GF-D8 (cell line): Measurements from ENCODE around the gene FGF14.
"Not testable (repeated sequence)": the region's sequence is repeated elsewhere in the genome, so short reads cannot be mapped to it uniquely, and the experiment has no call there.

ENCODE experiments used
- DNase-seq: peaks from one replicate; lab custom pipeline; 2025; lab: John Stamatoyannopoulos, UW

The FGF14 gene

DNA sequence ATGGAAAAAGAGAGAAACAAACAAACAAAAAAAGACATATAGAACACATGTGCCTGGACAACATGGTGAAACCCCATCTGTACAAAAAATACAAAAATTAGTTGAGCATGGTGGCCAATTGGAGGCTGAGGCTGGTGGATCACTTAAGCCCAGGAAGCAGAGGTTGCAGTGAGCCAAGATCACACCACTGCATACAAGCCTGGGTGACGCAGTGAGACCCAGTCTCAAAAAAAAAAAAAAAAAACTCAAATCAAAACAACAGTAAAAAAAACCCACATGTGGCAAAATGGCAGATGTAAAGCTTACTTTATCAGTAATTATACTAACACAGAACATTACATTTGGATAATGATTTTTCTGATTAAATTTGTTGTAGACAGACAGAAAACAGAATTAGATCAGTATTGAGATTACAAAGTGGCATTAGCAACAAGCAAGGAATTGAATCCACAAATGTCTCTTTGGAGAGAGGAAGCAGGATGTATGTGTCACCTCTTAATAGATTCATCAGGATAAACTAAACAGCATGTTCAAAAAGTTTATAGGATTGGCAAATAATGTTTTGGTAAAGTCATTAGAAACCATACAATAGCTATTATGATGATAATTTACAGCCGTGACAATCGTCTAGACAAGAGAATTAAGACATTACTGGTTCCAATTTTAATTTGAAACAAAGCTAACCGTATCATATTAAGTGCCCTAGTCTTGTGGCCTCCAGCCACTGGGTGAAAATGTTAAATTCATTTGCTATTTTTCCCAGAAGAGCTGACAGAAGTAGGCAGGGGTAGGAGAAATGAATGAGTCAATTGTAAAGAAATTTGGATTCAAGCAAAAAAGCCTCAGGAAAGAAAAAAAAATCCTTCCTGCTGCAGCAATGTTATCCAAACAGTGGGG, 206.0 kb downstream of the FGF14 start:
- DNase-seq, result no peak

GRCh38 chr13:102192858-102193257, 209.0 kb downstream of the FGF14 start:
- DNase-seq, result no peak

GRCh38 chr13:102191951-102192502, 209.8 kb downstream of the FGF14 start:
- no peak for DNase-seq

DNA sequence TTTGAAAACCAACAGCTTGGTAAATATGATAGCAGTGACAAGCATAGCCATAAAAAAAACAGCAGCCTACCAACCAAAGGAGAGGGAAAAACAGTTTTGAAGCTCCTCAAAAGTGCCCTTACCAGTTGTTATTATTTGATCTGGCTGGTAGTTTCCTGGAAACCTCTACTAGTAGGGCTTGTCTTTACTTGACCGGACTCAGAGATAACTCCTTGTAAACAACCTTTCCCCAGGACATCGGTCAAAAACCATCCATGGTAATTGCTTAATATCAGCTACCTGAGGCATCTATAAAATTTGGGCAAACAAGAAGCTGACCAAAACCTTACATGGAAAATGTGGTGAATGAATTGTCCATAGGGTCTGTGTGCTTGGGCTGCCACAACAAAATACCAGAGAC, 210.9 kb downstream of the FGF14 start:
- DNase-seq, result no peak

- DNase-seq, result no peak
Observed at GRCh38 chr13:102187313-102187712, 214.5 kb downstream of the FGF14 start.

DNA sequence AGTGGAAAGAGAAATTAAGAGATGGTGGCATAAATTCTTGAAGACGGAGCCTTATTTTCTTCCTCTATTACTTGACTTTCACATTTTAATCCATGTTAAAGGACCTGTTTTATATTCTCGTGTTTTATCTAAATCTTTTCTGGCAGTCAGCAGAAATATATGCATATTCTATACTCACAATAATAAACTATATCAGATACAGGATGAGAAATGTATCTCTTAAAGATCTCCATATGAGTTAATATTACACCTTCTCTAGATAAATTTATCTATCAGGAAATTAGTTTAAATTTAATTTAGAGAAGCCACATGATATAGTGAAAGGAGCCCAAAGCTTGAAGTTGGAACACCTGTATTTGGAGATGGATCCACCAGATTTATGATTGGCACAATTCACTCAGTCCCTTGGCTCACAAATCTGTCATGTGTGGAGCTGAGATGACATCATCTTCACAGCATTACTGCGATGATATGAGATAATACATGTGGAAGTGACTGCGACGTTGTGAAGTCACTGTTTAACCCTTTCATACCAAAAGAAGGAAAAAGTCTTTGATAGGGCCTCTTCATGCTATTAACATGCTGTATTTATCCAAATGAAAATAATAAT, 216.4 kb downstream of the FGF14 start:
- no peak for DNase-seq

- DNase-seq, result no peak
Observed at GRCh38 chr13:102183509-102184182, 218.2 kb downstream of the FGF14 start.

DNA sequence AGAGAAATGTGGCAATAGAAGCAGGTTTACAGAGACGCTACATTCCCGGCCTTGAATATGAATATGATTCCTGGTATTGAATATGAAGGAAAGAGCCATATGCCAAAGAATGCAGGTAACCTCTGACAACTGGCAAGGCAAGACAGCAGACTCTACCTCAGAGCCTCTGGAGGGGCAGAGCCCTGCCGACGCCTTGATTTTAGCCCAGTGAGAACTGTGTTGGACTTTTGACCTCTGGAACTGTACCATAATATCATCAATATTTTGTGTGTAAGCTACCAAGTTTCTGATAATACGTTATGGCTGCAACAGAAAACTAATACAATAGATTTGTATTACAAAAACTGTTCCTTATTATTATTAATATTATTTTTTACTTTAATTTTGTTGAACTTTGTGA, 219.7 kb downstream of the FGF14 start:
- DNase-seq, result no peak

GRCh38 chr13:102177431-102177830, 224.4 kb downstream of the FGF14 start:
- no peak for DNase-seq

DNA sequence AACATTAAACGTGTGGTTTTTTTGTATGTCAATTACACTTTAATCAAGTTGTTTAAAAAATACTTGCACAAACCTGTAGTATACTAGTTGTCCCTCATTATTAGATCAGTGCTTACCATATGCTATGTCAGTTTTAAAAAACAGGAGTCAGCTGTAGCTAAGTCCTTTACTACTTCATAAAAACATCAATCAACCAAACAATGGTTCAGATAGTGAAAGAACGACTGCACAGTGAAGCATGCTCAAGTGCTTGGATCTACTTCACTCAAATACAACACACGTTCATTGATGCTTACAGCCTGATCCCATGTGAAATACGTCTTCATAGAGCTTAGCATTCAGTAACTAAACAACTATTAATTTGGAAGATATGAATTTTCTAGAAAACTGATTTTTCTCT, 225.0 kb downstream of the FGF14 start:
- no peak for DNase-seq

- DNase-seq, result no peak
Observed at GRCh38 chr13:102172406-102172805, 229.4 kb downstream of the FGF14 start.

- DNase-seq, result no peak
Observed at GRCh38 chr13:102170305-102170704, 231.5 kb downstream of the FGF14 start.

DNA sequence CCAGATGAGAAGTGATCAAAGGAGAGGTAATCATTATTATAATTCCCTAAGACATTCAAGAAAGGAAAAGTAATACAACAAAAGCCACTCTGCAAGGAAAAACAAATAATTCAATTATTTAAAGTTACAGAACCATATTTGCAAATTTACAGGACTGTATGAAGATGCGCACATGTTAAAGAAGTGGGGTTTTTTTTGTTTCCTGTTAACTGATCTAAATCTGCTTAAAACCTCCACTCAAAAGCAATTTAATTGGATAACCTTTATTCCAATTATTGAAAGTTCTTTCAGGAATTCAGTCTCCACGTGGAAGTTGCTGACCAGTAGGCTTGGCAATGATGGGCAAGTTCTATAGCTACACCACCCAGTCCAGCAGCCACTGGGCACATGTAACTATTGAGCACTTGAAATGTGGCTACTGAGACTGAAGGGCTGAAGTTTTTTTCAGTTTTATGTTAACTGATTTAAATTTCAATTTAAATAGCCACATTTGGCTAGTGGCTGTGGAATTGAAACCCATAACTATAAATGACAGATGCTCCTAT, 232.3 kb downstream of the FGF14 start:
- DNase-seq, result no peak

- no peak for DNase-seq
Observed at GRCh38 chr13:102152790-102153189, 249.1 kb downstream of the FGF14 start.

DNA sequence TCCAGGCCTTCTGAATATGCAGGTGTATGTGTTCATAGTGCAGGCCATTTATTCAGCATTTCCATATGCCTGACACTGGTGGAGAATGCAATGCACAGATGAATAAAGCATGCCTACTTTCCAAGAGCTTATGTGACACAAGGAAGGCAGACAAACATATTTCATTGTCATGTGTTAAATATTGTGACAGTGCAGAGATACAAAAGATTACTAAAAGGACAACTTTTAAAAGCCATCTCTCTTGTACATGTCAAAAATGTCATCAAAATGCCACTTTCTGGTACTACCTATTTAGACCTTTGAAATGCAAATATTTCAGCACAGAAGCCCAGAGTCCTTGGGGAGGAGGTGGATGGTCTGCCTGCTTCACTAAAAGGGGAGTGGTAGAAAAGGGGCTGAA, 254.5 kb downstream of the FGF14 start:
- no peak for DNase-seq

DNA sequence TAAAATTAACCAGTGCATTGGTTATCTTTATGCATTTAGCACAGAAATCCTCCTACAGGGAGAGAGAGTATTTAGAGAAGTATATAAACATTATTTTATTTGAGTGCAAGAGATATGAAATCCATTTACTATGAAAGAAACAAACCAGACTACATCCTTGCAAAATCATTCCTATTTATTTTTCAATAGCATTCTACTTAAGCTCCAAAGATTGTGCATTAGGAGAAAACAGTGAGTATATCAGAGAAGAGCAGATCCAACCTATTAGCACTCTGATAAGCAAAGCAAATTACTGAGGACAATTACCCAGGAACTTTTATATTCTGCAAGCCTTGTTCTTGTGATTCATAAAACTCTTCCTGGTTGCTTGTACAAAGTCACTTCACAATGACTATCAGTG, 256.1 kb downstream of the FGF14 start:
- no peak for DNase-seq

GRCh38 chr13:102142473-102142826, 259.4 kb downstream of the FGF14 start:
- no peak for DNase-seq

GRCh38 chr13:102141625-102142472, 260.0 kb downstream of the FGF14 start:
- DNase-seq, result no peak

GRCh38 chr13:102139626-102140025, 262.2 kb downstream of the FGF14 start:
- no peak for DNase-seq

DNA sequence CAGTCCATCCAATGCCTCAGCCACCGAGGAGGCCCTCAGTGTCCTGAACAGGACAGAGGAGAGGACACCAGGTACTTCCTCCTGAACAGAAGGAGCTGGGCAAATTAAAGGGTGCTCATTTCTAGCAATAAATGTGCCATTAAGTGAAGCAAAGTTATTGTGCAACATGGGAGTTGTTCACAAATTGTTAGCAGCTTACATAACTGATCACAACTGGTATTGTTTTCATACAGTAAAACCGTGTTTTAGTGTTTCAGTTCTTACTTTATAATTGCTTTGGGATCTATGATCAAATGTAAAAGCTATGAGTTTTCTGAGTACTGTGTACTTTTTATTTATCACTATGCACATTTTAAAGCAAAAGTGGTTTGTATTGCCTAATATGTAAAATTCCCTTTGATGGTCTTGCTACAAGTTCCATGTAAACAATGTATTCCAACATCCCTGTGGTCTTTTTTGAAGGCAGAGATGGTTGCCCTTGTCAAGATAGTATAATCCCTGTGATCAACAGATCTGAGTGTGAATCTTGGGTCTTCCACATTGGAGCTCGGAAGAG, 263.1 kb downstream of the FGF14 start:
- no peak for DNase-seq

DNA sequence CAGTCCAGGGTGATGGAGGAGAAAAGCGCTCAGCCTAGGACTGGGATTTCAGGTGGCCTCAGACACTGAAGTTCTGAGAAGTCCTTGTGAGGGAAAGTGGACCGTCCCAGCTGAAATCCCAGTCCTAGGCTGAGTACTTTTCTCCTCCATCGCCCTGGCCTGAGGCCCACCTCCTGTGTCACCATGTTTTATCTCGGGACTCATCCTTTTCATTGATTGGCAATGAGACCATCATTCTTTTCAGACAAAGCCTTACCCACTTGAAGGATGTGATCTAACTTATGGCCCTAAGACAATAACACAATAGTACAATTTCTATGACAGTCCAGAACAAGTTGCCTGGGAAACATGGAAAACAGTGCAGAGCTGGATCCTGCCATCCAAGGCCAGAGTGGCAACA, 263.9 kb downstream of the FGF14 start:
- not testable (repeated sequence) for DNase-seq
